Kidney (tissue), 14 donors: ENCODE data around the gene PDZRN4. TPM values are rescaled to one million over a fixed set of nuclear protein-coding genes. Genes with fewer than 3 reads are reported as not detected.

ENCODE experiments used
- DNase-seq, 5 donors: peaks; one replicate each; pipeline ENCODE4 v3.0.0-alpha.2; 2013 to 2020
- FAIRE-seq: peaks from 2 replicates; lab custom pipeline; 2012; peaks lifted over from hg19 to GRCh38; lab: Jason Lieb, UNC
- H3K27ac ChIP-seq, 2 donors: one replicate each; pipeline ENCODE4 v1.7.0; 2013; ENCODE audit warnings: low read depth in 2 of 2, low read length in 2 of 2, inconsistent platforms in 1 of 2
- H3K27me3 ChIP-seq: one replicate; pipeline ENCODE4 v1.7.1; 2013; ENCODE audit warnings: low read length, inconsistent platforms; ENCODE audit not compliant: control insufficient read depth, insufficient read depth
- H3K36me3 ChIP-seq, 3 donors: one replicate each; pipeline versions ENCODE4 v1.7.0 to v1.7.1; 2013; ENCODE audit warnings: low read length in 3 of 3, control low read depth in 1 of 3, inconsistent platforms in 1 of 3; ENCODE audit not compliant: insufficient read depth in 3 of 3, control insufficient read depth in 2 of 3
- H3K4me1 ChIP-seq, 3 donors: one replicate each; pipeline versions ENCODE4 v1.7.0 to v1.7.1; 2013; ENCODE audit warnings: low read length in 3 of 3, inconsistent platforms in 1 of 3, low read depth in 1 of 3; ENCODE audit not compliant: control insufficient read depth in 2 of 3, insufficient read depth in 2 of 3
- H3K4me3 ChIP-seq, 3 donors: one replicate each; pipeline versions ENCODE4 v1.7.0 to v1.8.1; 2013; ENCODE audit warnings: low read length in 3 of 3, control low read depth in 1 of 3, inconsistent platforms in 1 of 3
- H3K9ac ChIP-seq, 3 donors: one replicate each; pipeline versions ENCODE4 v1.7.0 to v1.7.1; 2013; ENCODE audit warnings: low read length in 3 of 3, control low read depth in 1 of 3, inconsistent platforms in 1 of 3
- H3K9me3 ChIP-seq, 3 donors: one replicate each; pipeline versions ENCODE4 v1.7.0 to v1.7.1; 2013; ENCODE audit warnings: low read length in 3 of 3, control low read depth in 1 of 3, inconsistent platforms in 1 of 3; ENCODE audit not compliant: control insufficient read depth in 2 of 3, insufficient read depth in 1 of 3
- intact Hi-C: fragments of 100-400 bp; cut with DNase I; formaldehyde crosslinking; loops from one replicate; pipeline ENCODE4 v1.11.1; 2022
- polyA plus RNA-seq: library from polyadenylated mRNA; stranded (reverse); fragments of 350-450 nt; fragmentation: Illumina TruSeq; extraction: RNeasy Lipid Tissue Mini Kit (QIAGEN cat#74804); gene quantifications from one replicate; pipeline ENCODE4 v1.2.3, GENCODE V29; 2014; ENCODE audit warnings: low read depth, low replicate concordance; ENCODE audit not compliant: insufficient read depth
- total RNA-seq: library from RNA; stranded (reverse); fragmentation: NEBNext Ultra II Directional; extraction: Animal tissue kit (Norgen Biotek cat#: 25700); gene quantifications from one replicate; pipeline ENCODE4 v1.2.1, GENCODE V29; 2021
- TF ChIP-seq, protein P1 (sequence below): IDR thresholded peaks from 3 replicates; pipeline ENCODE4 v1.5.1; 2012; ENCODE audit warnings: mild to moderate bottlenecking, moderate library complexity, borderline replicate concordance; ENCODE audit not compliant: insufficient read depth; ENCODE audit errors: extremely low read depth
- donor health status: control.
- donor health status: control.
- donor health status: control.
- donor health status: control.
- donor health status: control.
- donor health status: DM: yes; HTN: yes; CAD: no.
- donor health status: Normal renal cell carcinoma (clear cell type).

Gene PDZRN4
- total and polyA plus RNA-seq, 2 donors from 2014 or later: 0.56 to 2.1 TPM

DNA sequence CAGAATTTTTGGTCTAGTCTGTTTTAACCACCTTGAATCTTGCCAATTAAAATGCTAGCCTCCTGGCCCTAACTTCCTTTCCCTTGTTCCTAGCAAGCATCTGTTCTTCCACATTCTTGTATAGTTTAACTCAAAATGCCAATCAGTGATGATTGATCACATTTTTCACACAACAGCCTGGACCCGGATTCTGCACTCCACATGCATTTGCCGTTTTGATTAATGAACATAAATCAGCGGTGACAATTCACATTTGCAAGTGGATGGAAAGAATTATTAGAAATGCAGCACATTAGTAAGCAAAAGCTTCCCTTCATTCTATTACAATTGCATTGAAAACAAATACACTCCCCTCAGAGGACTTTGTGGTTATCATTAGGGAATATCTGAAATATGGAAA, 83.4 kb downstream of the PDZRN4 start:
- Histone ChIP-seq H3K4me3 (no peak overlapping the region), H3K27ac (no peak overlapping the region), H3K9ac (no peak overlapping the region), H3K36me3 (no peaks in the 10 kb centered on the region), H3K9me3 (no peaks in the 10 kb centered on the region), H3K4me1 (no peaks in the 10 kb centered on the region), H3K27me3 (no peaks in the 10 kb centered on the region)
- FAIRE-seq: no peak
- intact Hi-C loops: loop anchor here (10.0 kb wide), 1 partner anchor 753 kb away; no protein-coding TSS in a partner anchor
- TF ChIP-seq, protein P1, sequence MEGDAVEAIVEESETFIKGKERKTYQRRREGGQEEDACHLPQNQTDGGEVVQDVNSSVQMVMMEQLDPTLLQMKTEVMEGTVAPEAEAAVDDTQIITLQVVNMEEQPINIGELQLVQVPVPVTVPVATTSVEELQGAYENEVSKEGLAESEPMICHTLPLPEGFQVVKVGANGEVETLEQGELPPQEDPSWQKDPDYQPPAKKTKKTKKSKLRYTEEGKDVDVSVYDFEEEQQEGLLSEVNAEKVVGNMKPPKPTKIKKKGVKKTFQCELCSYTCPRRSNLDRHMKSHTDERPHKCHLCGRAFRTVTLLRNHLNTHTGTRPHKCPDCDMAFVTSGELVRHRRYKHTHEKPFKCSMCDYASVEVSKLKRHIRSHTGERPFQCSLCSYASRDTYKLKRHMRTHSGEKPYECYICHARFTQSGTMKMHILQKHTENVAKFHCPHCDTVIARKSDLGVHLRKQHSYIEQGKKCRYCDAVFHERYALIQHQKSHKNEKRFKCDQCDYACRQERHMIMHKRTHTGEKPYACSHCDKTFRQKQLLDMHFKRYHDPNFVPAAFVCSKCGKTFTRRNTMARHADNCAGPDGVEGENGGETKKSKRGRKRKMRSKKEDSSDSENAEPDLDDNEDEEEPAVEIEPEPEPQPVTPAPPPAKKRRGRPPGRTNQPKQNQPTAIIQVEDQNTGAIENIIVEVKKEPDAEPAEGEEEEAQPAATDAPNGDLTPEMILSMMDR: no peak
- DNase-seq: no peak

DNA sequence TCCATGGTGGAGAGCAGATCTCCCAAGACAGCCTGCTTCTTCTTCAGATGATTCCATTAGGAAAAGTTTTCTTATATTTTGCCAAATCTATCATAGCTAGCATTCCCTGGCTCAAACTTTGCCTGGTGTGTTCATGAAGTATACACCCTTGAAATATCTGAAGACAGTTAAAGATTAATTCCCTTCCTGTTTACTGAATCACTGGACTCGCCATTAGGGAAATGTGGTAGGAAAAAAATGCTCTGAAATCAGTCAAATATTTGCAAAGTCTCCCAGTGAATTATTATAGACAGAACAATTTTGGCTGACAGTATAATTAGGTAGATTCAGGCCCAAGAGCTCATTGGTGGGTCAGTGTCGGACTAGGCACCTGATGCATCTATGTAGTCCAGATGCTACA, 86.5 kb downstream of the PDZRN4 start:
- TF ChIP-seq, protein P1: no peak
- intact Hi-C loops: loop anchor here (10.0 kb wide), 1 partner anchor 750 kb away; no protein-coding TSS in a partner anchor
- Histone ChIP-seq H3K27ac (no peak overlapping the region), H3K4me1 (peaks cover 0 to 2% (median 0%) of the 10 kb centered on the region in 3 donors), H3K9ac (no peak overlapping the region), H3K36me3 (no peaks in the 10 kb centered on the region), H3K9me3 (no peaks in the 10 kb centered on the region), H3K27me3 (no peaks in the 10 kb centered on the region), H3K4me3 (no peak overlapping the region)
- DNase-seq (no peak), FAIRE-seq (peak; percentile 80)

DNA sequence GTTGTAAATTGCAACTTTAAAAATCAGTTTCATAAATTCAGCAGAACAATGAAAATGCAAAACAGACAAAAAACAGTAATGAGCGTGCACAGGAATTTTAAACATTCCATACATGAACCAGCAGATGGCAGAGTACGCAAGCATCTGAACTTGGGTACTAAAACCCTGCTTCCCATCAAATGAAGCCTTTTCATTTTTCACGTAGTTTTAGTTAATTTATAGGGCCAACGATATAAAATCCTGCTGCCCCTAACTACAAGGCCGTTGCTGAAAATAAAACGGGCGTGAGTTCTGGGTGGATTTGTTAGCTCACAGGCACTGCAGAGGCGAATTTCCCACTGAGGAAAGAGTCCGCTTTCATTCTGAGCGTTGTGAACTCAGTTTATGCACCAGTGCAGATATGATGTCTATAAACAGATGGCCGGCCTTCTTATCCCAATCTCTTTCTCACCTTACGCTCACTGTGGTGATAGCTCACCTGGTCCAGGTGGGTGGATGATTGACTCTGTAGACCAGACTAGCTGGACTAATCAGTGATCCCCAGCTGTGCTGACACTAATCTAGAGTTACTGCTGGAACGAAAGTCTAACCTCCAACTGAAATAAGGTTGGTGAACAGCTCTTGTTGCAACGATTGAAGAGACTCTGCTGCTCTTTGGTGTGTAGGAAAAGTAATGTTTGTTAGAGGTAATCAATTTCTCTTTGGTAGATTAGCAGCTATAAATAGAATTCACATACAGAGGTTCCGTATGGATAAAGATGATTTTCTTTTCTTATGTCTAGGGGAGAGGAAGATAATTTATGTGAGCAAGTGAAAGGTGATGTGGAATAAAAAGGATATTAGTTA, 89.2 kb downstream of the PDZRN4 start:
- no peaks in the 10 kb centered on the region for H3K36me3 ChIP-seq
- peaks cover 0 to 2% (median 0%) of the 10 kb centered on the region in 3 donors for H3K4me1 ChIP-seq
- intact Hi-C loops: loop anchor here (10.0 kb wide), 1 partner anchor 747 kb away; no protein-coding TSS in a partner anchor
- peak in 3 of 5 donors; percentile 51 to 79 (median 60) for DNase-seq
- no peak overlapping the region for H3K9ac ChIP-seq
- no peaks in the 10 kb centered on the region for H3K9me3 ChIP-seq
- H3K27me3 ChIP-seq: no peaks in the 10 kb centered on the region
- no peak overlapping the region for H3K27ac ChIP-seq
- TF ChIP-seq, protein P1: peak; percentile 62
- peak; percentile 85 for FAIRE-seq
- peak overlapping the region; percentile 23 to 67 (median 52) for H3K4me3 ChIP-seq
